NCI-H1417 (cell line): ENCODE results near the gene HNF1A.

Experiments
- DNase-seq, 3 experiments: peaks; one replicate each; lab custom pipeline; 2025; lab: John Stamatoyannopoulos, UW

The HNF1A gene

DNA sequence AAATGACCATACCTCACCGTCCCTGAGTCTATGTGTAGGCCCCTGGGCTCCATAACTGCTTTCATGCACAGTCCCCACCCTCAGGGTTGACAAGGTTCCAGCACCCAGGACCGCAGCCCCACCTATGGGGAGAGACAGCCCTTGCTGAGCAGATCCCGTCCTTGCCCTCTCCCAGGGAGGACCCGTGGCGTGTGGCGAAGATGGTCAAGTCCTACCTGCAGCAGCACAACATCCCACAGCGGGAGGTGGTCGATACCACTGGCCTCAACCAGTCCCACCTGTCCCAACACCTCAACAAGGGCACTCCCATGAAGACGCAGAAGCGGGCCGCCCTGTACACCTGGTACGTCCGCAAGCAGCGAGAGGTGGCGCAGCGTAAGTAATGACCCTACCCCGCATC, 10.3 kb downstream of the HNF1A start:
- DNase-seq, result no peak

DNA sequence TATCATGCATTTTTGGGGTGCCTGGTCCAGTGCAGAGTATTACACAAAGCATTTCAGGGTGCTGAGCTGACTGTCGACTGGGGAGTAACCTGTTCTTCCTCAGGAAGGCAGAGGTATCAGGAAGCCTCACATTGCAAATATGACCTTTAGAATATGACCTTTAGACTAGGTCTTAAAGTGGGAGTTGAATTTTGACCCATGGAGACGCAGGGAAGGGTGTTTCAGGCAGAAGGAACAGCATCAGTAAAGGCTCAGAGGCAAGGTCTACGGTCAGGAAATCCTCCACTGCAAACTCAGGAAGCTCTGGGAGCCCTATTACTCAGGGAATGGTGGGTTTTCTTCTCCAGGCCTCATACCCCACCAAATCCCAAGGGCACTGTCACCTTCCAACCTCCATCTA, 11.3 kb downstream of the HNF1A start:
- DNase-seq, result no peak

DNA sequence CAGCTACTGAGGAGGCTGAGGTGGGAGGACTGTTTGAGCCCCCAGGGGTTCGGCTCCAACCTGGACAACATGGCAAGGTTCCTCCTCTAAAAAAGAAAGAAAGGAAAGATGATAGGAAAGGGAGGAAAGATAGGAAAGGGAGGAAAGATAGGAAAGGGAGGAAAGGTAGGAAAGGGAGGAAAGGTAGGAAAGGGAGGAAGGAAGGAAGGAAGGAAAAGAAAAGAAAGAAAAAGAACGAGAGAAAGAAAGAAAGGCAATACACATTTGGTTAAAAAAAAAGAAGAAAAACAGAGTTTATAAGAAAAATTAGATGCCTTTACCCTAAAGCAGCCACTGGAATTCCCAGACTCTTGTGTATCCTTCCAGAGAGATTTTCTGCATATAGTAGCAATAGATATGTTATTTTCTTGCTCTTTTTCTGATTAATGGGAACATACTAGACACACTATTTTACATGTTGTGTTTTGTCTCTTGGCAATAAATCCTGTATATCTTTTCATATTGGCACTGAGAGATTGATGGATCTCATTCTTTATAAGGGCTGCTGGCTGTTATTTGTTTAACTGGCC, 12.2 kb downstream of the HNF1A start:
- no peak for DNase-seq

- no peak for DNase-seq
Measured at GRCh38 chr12:120991965-120992364, 13.6 kb downstream of the HNF1A start.

DNA sequence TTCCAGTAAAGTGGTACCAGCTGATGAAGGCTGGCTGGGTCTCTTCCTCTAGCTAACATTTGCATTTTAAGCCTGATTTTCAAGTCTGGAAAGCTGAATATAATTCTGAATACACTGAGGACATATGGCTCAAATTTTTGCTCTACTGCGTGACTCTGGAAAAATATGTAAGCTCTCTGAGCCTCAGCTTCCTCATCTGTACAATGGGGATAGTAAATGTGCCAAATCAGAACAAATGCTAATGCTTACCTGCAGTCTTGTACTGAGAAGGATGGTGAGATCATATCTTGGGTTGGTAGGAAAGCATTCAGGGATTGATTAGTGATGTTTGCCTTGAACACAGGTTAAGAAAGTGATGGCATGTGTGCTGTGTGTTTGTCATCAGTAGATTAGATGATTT, 14.6 kb downstream of the HNF1A start:
- no peak for DNase-seq

- no peak for DNase-seq
Measured at GRCh38 chr12:120993496-120993895, 15.2 kb downstream of the HNF1A start.

GRCh38 chr12:120994059-120994458, 15.7 kb downstream of the HNF1A start:
- no peak for DNase-seq

DNA sequence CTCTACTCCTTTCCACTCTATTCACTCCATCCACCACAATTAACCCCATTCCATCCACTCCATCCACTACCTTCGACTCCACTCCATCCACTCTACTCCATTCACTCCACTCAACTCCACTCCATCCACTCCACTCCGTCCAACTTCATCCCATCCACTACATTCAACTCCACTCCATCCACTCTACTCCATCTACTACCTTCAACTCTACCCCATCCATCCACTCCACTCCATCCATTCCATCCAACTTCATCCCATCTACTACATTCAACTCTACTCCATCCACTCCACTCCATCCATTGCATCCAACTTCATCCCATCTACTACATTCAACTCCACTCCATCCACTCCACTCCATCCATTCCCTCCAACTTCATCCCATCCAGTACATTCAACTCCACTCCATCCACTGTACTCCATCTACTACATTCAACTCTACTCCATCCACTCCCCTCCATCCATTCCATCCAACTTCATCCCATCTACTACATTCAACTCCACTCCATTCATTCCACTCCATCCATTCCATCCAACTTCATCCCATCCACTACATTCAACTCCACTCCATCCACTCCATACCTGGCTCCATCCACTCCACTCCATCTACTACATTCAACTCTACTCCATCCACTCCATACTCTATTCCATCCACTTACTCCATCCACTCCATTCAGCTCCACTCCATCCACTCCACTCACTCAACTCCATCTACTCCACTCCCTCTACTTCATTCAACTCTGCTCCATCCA, 16.4 kb downstream of the HNF1A start:
- no peak for DNase-seq

GRCh38 chr12:120996133-120996746, 17.9 kb downstream of the HNF1A start:
- no peak for DNase-seq

GRCh38 chr12:120997448-120997847, 19.1 kb downstream of the HNF1A start:
- DNase-seq, result no peak

DNA sequence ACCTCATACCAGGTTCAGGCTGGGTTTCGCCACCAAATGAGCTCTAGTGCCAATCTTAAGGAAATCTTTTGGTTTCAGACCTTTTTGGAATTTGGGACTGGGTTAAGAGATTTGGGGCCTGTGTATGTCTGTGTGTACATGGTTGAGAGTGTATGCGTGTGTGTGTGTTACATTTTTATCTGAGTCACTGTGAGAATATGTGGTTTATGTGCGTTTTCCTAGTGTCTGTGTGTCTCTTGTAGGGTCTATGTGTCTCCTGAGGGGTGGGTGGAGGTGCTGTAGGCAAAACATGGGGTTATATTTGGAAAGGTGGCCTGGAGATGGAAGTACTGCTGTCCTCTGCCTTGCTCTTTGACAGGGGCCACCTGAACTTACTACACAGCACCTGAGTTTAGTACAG, 20.1 kb downstream of the HNF1A start:
- no peak for DNase-seq

- no peak for DNase-seq
Measured at GRCh38 chr12:120999191-121000120, 21.1 kb downstream of the HNF1A start.

DNA sequence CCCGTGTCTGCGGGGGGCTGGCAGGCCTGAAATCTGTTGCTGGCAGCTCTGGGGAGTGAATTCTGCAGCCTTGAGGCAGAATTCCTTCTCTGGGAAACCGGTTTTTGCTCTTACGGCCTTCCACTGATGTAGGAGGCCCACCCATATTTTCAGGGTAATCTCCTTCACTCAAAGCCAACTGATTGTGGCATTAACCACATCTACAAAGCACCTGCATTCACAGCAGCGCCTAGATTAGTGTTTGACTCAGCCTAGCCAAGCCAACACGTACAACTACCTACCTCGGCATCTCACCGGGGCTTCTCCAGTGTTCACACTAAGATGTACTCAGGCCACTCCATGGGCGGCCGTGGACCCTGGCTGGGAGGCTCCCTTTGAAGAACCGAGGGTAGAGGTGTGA, 22.2 kb downstream of the HNF1A start:
- no peak for DNase-seq

GRCh38 chr12:121001060-121001459, 22.7 kb downstream of the HNF1A start:
- no peak for DNase-seq

DNA sequence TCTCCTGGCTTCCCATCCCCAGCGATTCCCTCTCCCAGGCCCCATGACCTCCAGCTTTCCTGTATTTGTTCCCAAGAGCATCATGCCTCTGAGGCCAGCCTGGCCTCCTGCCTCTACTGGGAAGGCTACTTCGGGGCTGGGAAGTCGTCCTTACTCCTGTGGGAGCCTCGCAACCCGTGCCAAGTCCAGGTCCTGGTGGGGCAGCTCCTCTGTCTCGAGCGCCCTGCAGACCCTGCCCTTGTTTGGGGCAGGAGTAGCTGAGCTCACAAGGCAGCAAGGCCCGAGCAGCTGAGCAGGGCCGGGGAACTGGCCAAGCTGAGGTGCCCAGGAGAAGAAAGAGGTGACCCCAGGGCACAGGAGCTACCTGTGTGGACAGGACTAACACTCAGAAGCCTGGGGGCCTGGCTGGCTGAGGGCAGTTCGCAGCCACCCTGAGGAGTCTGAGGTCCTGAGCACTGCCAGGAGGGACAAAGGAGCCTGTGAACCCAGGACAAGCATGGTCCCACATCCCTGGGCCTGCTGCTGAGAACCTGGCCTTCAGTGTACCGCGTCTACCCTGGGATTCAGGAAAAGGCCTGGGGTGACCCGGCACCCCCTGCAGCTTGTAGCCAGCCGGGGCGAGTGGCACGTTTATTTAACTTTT, 23.6 kb downstream of the HNF1A start:
- DNase-seq, result no peak

- DNase-seq, result no peak
Measured at GRCh38 chr12:121003650-121004049, 25.3 kb downstream of the HNF1A start.

- DNase-seq, result no peak
Measured at GRCh38 chr12:121004253-121004815, 26.0 kb downstream of the HNF1A start.

DNA sequence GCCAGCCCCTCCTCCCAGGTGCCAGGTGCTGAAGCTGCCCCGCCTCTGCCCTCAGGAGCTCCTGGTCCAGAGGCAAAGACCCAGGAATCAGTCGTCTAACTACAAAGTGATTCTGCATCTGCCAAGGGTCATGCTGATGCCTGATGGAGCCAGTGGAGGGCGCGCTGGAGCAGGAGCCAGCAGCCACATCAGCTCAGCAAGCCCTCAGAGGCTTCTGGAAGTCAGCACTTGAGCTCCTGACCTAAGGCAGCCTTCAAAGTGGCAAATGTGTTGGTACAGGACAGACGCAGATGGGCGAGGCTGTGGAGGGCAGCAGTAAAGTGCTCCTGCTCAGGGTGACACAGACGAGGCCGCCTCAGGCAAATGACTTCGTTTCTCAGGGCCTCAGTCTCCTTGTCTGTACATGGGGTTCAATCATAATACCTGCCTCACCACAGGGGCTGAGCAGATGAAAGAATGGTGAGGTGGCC, 27.0 kb downstream of the HNF1A start:
- DNase-seq, result peak; percentile 12 to 68 (median 31)

- DNase-seq, result no peak
Measured at GRCh38 chr12:121008347-121009098, 30.2 kb downstream of the HNF1A start.

GRCh38 chr12:121009741-121010140, 31.4 kb downstream of the HNF1A start:
- peak; percentile 11 to 62 (median 13) for DNase-seq

- no peak for DNase-seq
Measured at GRCh38 chr12:121010860-121011259, 32.5 kb downstream of the HNF1A start.
